Measurements from ENCODE around the gene ANAPC2. TPM values are rescaled to one million over a fixed set of nuclear protein-coding genes. Genes with fewer than 3 reads are reported as not detected.
A peak's percentile ranks its signal among the peaks of the same experiment; 100 is the strongest.

The ANAPC2 gene
- polyA plus RNA-seq, 2 of the 4 experiments (the other 2 are of a cell fraction), result 17.5 to 40.7 TPM

DNA sequence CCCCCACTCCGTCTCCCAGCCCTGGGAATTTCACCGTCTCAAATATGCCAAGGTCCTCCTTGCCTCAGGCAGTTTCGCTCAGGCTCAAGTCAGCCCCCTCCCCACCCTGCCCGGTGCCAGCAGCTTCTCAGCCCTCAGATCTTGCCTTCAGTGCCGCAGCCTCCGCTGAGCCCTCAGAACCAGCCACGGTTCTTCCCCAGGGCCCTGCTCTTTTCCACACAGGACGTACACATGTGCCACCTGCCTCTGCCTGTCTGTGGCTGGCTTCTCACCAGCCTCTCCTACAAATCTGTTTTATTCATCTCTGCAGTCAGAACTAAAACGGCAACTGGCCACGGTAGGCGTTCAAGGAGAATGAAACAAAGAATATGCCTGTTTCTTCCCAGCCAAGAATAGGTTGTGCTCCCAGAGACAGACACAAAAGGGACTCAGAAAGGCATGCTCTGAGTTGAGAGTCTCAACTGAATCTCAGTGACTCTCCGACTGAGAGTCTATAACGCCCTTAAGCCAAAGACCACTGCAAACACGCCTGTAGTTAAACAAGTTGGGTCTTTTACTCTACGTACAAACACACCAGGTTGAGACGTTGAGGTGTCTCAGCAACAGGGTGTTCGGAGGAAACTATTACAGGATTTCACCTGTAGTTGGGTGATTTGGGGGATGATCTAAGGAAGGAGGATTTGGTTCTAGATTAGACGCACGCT, 60.0 kb downstream of the ANAPC2 start:
- DNase-seq (ENCODE audit: low read depth in 1 of 2, low spot score in 1 of 2) (no peak), ATAC-seq (peak in 1 of 2 experiments; percentile 2; a peak in 1 of 6 replicates), FAIRE-seq (no peak)
- POLR2A ChIA-PET, result interaction anchor here (0.6 to 1.2 kb wide), 6 partner anchors 35 to 461 kb away, joined by 3 to 4 read pairs (median 4); partner anchors contain the start of genes ANAPC2, SSNA1 and TUBB4B
- Histone ChIP-seq H3K27ac (peak overlapping the region; percentile 98), H3K4me3 (peak overlapping the region; percentile 94), H3K4me1 (peaks cover 17% of the 10 kb centered on the region), H3K4me2 (peak overlapping the region; percentile 100), H3K9me3 (no peaks in the 10 kb centered on the region)
- CTCF ChIA-PET, result interaction anchor here (0.8 to 3.4 kb wide), 15 partner anchors 10 to 109 kb away, joined by 3 to 16 read pairs (median 4); partner anchors contain the start of genes ANAPC2 and SSNA1
- no peak for TF ChIP-seq KDM1A (IDR thresholded peaks at IDR 0.05; ENCODE audit: low read depth)
- TF ChIP-seq, protein P1, sequence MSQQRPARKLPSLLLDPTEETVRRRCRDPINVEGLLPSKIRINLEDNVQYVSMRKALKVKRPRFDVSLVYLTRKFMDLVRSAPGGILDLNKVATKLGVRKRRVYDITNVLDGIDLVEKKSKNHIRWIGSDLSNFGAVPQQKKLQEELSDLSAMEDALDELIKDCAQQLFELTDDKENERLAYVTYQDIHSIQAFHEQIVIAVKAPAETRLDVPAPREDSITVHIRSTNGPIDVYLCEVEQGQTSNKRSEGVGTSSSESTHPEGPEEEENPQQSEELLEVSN (IDR thresholded peaks at IDR 0.05; ENCODE audit: borderline replicate concordance, low read depth), result no peak
- TF ChIP-seq, protein P2, sequence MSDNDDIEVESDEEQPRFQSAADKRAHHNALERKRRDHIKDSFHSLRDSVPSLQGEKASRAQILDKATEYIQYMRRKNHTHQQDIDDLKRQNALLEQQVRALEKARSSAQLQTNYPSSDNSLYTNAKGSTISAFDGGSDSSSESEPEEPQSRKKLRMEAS (IDR thresholded peaks at IDR 0.05), result peak; percentile 3; the same call in 1 of the 2 replicates
- TF ChIP-seq POLR2A (IDR thresholded peaks at IDR 0.05; ENCODE audit: low read length), result 0 out of 2 replicates have a peak, but pooled peaks have one; percentile 13
- no peak for TF ChIP-seq ZFP36 (IDR thresholded peaks at IDR 0.05; ENCODE audit: borderline replicate concordance, partially characterized antibody)
- TF ChIP-seq MAZ (IDR thresholded peaks at IDR 0.05; ENCODE audit: borderline replicate concordance, low read depth, low read length), result no peak
- no peak for TF ChIP-seq CEBPB (IDR thresholded peaks at IDR 0.05)
- 22% methylated on average over 19 of the region's 19 CpGs for WGBS (ENCODE audit: missing lambda C conversion rate)

DNA sequence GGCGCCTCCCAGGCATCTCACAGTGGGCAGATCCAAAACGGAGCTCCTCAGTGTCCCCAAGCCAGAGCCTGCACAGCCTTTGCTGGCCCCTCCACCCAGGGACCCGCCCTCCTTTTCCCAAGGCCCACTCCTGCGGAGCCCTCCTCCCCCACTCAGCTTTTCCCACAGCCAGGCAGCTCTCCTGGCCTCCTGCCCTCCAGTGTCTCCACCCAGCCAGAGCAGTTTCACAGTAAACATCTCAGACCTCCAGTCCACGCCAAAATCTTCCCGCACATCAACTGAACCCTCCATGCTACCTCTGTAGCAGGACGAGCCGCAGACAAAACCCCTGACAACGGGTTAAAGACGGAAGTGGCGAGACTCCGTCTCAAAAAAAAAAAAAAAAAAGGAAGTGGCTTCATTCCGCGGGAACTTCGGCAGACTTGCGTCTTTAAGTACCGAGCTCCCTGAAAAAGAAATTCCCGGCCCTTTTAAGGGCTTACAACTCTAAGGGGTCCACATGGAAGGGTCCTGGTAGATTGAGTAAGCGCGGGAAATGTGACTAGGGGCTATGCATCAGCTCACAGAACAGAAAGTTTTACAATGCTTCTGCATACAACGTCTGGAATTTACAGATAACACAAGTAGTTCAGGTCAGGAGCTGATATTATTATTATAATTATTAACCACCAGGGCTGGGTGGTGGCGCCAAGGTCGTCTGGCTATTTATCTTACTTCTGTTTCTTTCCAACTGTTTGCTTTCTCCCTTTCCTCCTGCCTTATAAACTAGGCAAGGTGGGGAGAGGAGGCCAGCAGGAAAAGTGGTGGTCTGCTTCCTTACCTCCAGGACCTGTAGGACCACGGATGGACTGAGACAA, 60.8 kb downstream of the ANAPC2 start:
- TF ChIP-seq BHLHE40 (IDR thresholded peaks at IDR 0.05; ENCODE audit: low read depth, low read length), result no peak
- TF ChIP-seq, protein P1 (IDR thresholded peaks at IDR 0.05; ENCODE audit: borderline replicate concordance, low read depth), result 0 out of 2 replicates have a peak, but pooled peaks have one; percentile 38
- TF ChIP-seq, protein P2 (IDR thresholded peaks at IDR 0.05), result 0 out of 2 replicates have a peak, but pooled peaks have one; percentile 23
- H3K27ac ChIP-seq, result peak overlapping the region; percentile 98
- FAIRE-seq (no peak), ATAC-seq (no peak; a peak in 1 of 6 replicates), DNase-seq (ENCODE audit: low read depth in 1 of 2, low spot score in 1 of 2) (peak in 1 of 2 experiments; percentile 57)
- POLR2A ChIA-PET, result interaction anchor here (0.6 to 1.2 kb wide), 7 partner anchors 36 to 461 kb away, joined by 3 to 5 read pairs (median 4); partner anchors contain the start of genes ANAPC2, SSNA1, TPRN and TUBB4B
- WGBS (ENCODE audit: missing lambda C conversion rate), result 5% methylated on average over 24 of the region's 24 CpGs
- peak overlapping the region; percentile 100 for H3K4me2 ChIP-seq
- peak overlapping the region; percentile 94 for H3K4me3 ChIP-seq
- CTCF ChIA-PET, result interaction anchor here (0.7 to 2.4 kb wide), 11 partner anchors 9 to 109 kb away, joined by 3 to 9 read pairs (median 4); partner anchors contain the start of gene RNF224
- peaks cover 17% of the 10 kb centered on the region for H3K4me1 ChIP-seq
- no peaks in the 10 kb centered on the region for H3K9me3 ChIP-seq

DNA sequence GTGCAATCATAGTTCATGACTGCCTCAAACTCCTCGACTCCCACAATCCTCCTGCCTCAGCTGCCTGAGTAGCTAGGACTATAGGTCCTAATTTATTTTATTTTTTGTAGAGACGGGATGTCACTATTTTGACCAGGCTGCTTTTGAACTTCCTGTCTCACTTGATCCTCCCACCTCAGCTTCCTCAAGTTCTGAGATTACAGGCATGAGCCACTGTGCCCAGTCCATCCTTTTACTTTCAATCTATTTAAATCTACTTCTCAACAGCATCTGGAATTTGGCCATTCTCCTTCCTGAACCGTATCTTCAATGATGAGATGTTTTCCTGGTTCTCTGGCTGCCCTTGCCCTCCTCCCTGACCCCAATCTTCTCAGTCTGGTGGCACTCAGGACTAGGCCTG, 61.6 kb downstream of the ANAPC2 start:
- WGBS (ENCODE audit: missing lambda C conversion rate), result 44% methylated on average over 3 of the region's 3 CpGs
- no peak for ATAC-seq
- FAIRE-seq, result no peak
- peaks cover 23% of the 10 kb centered on the region for H3K4me1 ChIP-seq
- H3K9me3 ChIP-seq, result no peaks in the 10 kb centered on the region
- no peak for DNase-seq (ENCODE audit: low read depth in 1 of 2, low spot score in 1 of 2)
- peak overlapping the region; percentile 98 for H3K27ac ChIP-seq
- ChIA-PET CTCF (interaction anchor here (0.6 to 2.4 kb wide), 9 partner anchors 8 to 110 kb away, joined by 3 to 9 read pairs (median 4); partner anchors contain the start of genes NPDC1 and RNF224), POLR2A (interaction anchor here (0.7 to 1.0 kb wide), 2 partner anchors 16 to 74 kb away, joined by 4 to 5 read pairs; partner anchors contain the start of gene TPRN)
- TF ChIP-seq HDAC2 (IDR thresholded peaks at IDR 0.05) (no peak), FOXS1 (CRISPR knock-in tag; IDR thresholded peaks at IDR 0.05) (no peak), HOXA7 (CRISPR knock-in tag; IDR thresholded peaks at IDR 0.05) (no peak), RARB (CRISPR knock-in tag; IDR thresholded peaks at IDR 0.05) (no peak), ESRRA (IDR thresholded peaks at IDR 0.05; ENCODE audit: borderline replicate concordance, low read length) (no peak), RCOR1 (IDR thresholded peaks at IDR 0.05; ENCODE audit: low read depth, low read length) (no peak), KDM5A (IDR thresholded peaks at IDR 0.05) (no peak), MYC (IDR thresholded peaks at IDR 0.05; ENCODE audit: borderline replicate concordance, low read length) (no peak), CHD4 (IDR thresholded peaks at IDR 0.05; ENCODE audit: borderline replicate concordance) (no peak)
- TF ChIP-seq, protein P3, sequence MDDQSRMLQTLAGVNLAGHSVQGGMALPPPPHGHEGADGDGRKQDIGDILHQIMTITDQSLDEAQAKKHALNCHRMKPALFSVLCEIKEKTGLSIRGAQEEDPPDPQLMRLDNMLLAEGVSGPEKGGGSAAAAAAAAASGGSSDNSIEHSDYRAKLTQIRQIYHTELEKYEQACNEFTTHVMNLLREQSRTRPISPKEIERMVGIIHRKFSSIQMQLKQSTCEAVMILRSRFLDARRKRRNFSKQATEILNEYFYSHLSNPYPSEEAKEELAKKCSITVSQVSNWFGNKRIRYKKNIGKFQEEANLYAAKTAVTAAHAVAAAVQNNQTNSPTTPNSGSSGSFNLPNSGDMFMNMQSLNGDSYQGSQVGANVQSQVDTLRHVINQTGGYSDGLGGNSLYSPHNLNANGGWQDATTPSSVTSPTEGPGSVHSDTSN (IDR thresholded peaks at IDR 0.05), result no peak
- TF ChIP-seq, protein P1 (IDR thresholded peaks at IDR 0.05; ENCODE audit: borderline replicate concordance, low read depth), result no peak
- peak overlapping the region; percentile 100 for H3K4me2 ChIP-seq
- peak overlapping the region; percentile 94 for H3K4me3 ChIP-seq
